HEK293 (cell line): Measurements from ENCODE around the gene SLC25A12.

ENCODE experiments used
- CTCF ChIA-PET: fragments of 350-600 bp; formaldehyde crosslinking; extraction: SDS; loops from one replicate; lab custom pipeline; 2021; ENCODE audit warnings: antibody characterized with exemption; lab: Yijun Ruan, JAX
- POLR2A ChIA-PET: fragments of 300-600 bp; formaldehyde crosslinking; extraction: SDS; loops from one replicate; lab custom pipeline; 2020; ENCODE audit warnings: antibody characterized with exemption, inconsistent platforms; lab: Yijun Ruan, JAX
- H3K27ac ChIP-seq: fragments of 200-500 bp; sonication (Bioruptor generic); 2 replicates; pipeline ENCODE4 v1.5.1; 2014; ENCODE audit warnings: low read depth, low read length, control low read depth, inconsistent platforms; ENCODE audit errors: extremely low read depth
- H3K36me3 ChIP-seq, 2 experiments: fragments of 200-500 bp in 1 of 2; sonication (Bioruptor generic) in 1 of 2; 1 replicate in 1 of 2; 2 replicates in 1 of 2; pipeline ENCODE4 v1.5.1; 2014 to 2017; ENCODE audit warnings: inconsistent platforms in 2 of 2, low read length in 2 of 2; ENCODE audit not compliant: control insufficient read depth in 2 of 2, insufficient read depth in 1 of 2
- H3K4me1 ChIP-seq: fragments of 200-500 bp; sonication (Bioruptor generic); 2 replicates; pipeline ENCODE4 v1.5.1; 2014; ENCODE audit warnings: mild to moderate bottlenecking, low read length, inconsistent platforms; ENCODE audit not compliant: control insufficient read depth, insufficient read depth
- H3K4me3 ChIP-seq: 2 replicates; pipeline ENCODE4 v1.5.1; 2011; ENCODE audit warnings: low read depth, mild to moderate bottlenecking, control low read depth, low read length, moderate library complexity
- H3K9me3 ChIP-seq: fragments of 200-500 bp; sonication (Bioruptor generic); 2 replicates; pipeline ENCODE4 v1.5.1; 2014; ENCODE audit warnings: low read depth, low read length, inconsistent platforms; ENCODE audit not compliant: control insufficient read depth, insufficient read depth
- GLIS2 ChIP-seq: fragments of 450-650 bp; formaldehyde crosslinking; IDR thresholded peaks from 2 replicates; pipeline ENCODE4 v1.5.1; 2016; ENCODE audit warnings: missing biosample characterization, missing genetic modification characterization
- HOXA7 ChIP-seq: sonication (generic); formaldehyde crosslinking; IDR thresholded peaks from 2 replicates; pipeline ENCODE4 v1.8.1; 2022; ENCODE audit warnings: missing genetic modification reagents, borderline replicate concordance
- MEIS1 ChIP-seq: sonication (generic); formaldehyde crosslinking; IDR thresholded peaks from 2 replicates; pipeline ENCODE4 v1.8.1; 2022; ENCODE audit warnings: missing genetic modification reagents, mild to moderate bottlenecking, borderline replicate concordance
- SCRT2 ChIP-seq: fragments of 450-650 bp; formaldehyde crosslinking; IDR thresholded peaks from 2 replicates; pipeline ENCODE4 v1.5.1; 2016; ENCODE audit warnings: missing biosample characterization, missing genetic modification characterization
- SP3 ChIP-seq: fragments of 450-650 bp; formaldehyde crosslinking; IDR thresholded peaks from 2 replicates; pipeline ENCODE4 v1.5.1; 2016; ENCODE audit warnings: missing biosample characterization, missing genetic modification characterization
- WT1 ChIP-seq: fragments of 450-650 bp; formaldehyde crosslinking; IDR thresholded peaks from 2 replicates; pipeline ENCODE4 v1.5.1; 2016; ENCODE audit warnings: missing biosample characterization, missing genetic modification characterization
- ZBTB20 ChIP-seq: fragments of 450-650 bp; formaldehyde crosslinking; IDR thresholded peaks from 2 replicates; pipeline ENCODE4 v1.5.1; 2016; ENCODE audit warnings: missing biosample characterization, missing genetic modification characterization
- ZIC2 ChIP-seq: fragments of 450-650 bp; formaldehyde crosslinking; IDR thresholded peaks from 2 replicates; pipeline ENCODE4 v1.5.1; 2016; ENCODE audit warnings: missing biosample characterization, missing genetic modification characterization
- ZNF146 ChIP-seq: fragments of 450-650 bp; formaldehyde crosslinking; IDR thresholded peaks from 2 replicates; pipeline ENCODE4 v1.5.1; 2016; ENCODE audit warnings: missing biosample characterization, missing genetic modification characterization
- ZNF202 ChIP-seq: fragments of 450-650 bp; formaldehyde crosslinking; IDR thresholded peaks from 2 replicates; pipeline ENCODE4 v1.5.1; 2016; ENCODE audit warnings: missing biosample characterization, missing genetic modification characterization, borderline replicate concordance
- ZNF354C ChIP-seq: fragments of 450-650 bp; formaldehyde crosslinking; IDR thresholded peaks from 2 replicates; pipeline ENCODE4 v1.5.1; 2016; ENCODE audit warnings: missing biosample characterization, missing genetic modification characterization, low read depth, borderline replicate concordance
- ZNF555 ChIP-seq: fragments of 450-650 bp; formaldehyde crosslinking; conservative IDR thresholded peaks from 2 replicates; pipeline ENCODE4 v1.5.1; 2017; ENCODE audit warnings: missing biosample characterization, mild to moderate bottlenecking, missing genetic modification characterization, inconsistent platforms
- ZNF561 ChIP-seq: fragments of 450-650 bp; IDR thresholded peaks from 2 replicates; pipeline ENCODE4 v1.5.1; 2018; ENCODE audit warnings: missing biosample characterization, missing genetic modification characterization, borderline replicate concordance
- ZNF621 ChIP-seq: fragments of 450-650 bp; formaldehyde crosslinking; IDR thresholded peaks from 2 replicates; pipeline ENCODE4 v1.5.1; 2017; ENCODE audit warnings: missing biosample characterization, missing genetic modification characterization
- ZNF624 ChIP-seq: fragments of 450-650 bp; formaldehyde crosslinking; IDR thresholded peaks from 2 replicates; pipeline ENCODE4 v1.5.1; 2017; ENCODE audit warnings: missing biosample characterization, missing genetic modification characterization
- ZNF785 ChIP-seq: fragments of 450-650 bp; formaldehyde crosslinking; IDR thresholded peaks from 2 replicates; pipeline ENCODE4 v1.5.1; 2016; ENCODE audit warnings: missing biosample characterization, missing genetic modification characterization
- ZNF843 ChIP-seq: fragments of 450-650 bp; formaldehyde crosslinking; IDR thresholded peaks from 2 replicates; pipeline ENCODE4 v1.5.1; 2016; ENCODE audit warnings: missing biosample characterization, missing genetic modification characterization
- TF ChIP-seq, protein P1 (sequence below): fragments of 450-650 bp; formaldehyde crosslinking; IDR thresholded peaks from 2 replicates; pipeline ENCODE4 v1.5.1; 2016; ENCODE audit warnings: missing biosample characterization, missing genetic modification characterization
- TF ChIP-seq, protein P2 (sequence below): fragments of 450-650 bp; formaldehyde crosslinking; optimal IDR thresholded peaks from 2 replicates; pipeline ENCODE3; 2016; ENCODE audit warnings: missing biosample characterization, mild to moderate bottlenecking, missing genetic modification characterization
- TF ChIP-seq, protein P3 (sequence below): fragments of 450-650 bp; formaldehyde crosslinking; IDR thresholded peaks from 2 replicates; pipeline ENCODE4 v1.5.0; 2017; ENCODE audit warnings: missing biosample characterization, missing genetic modification characterization, borderline replicate concordance
- TF ChIP-seq, protein P4 (sequence below): fragments of 450-650 bp; formaldehyde crosslinking; IDR thresholded peaks from 2 replicates; pipeline ENCODE4 v1.5.1; 2016; ENCODE audit warnings: missing biosample characterization, missing genetic modification characterization

The SLC25A12 gene

DNA sequence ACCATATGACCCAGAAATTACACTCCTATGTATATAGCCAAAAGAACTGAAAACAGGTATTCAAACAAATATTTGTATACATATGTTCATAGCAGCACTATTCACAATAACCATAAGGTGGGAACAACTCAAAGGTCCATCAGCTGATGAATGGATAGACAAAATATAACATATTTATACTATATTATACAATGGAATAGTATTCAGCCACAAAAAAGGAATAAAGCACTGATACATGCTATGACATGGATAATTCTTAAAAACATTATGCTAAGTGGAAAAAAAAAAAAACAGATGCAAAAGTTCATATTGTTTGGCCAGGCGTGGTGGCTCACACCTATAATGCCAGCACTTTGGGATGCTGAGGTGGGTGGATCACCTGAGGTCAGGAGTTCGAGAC lies 52.0 kb downstream of the SLC25A12 start (continued):
- TF ChIP-seq ZNF146 (tag by site-specific recombination): peak; percentile 38
- TF ChIP-seq ZNF843: no peak
- no peak for TF ChIP-seq MEIS1 (CRISPR knock-in tag)
- TF ChIP-seq ZNF561 (tag by site-specific recombination): no peak
- TF ChIP-seq WT1 (tag by site-specific recombination): no peak
- no peak for TF ChIP-seq HOXA7 (CRISPR knock-in tag)

DNA sequence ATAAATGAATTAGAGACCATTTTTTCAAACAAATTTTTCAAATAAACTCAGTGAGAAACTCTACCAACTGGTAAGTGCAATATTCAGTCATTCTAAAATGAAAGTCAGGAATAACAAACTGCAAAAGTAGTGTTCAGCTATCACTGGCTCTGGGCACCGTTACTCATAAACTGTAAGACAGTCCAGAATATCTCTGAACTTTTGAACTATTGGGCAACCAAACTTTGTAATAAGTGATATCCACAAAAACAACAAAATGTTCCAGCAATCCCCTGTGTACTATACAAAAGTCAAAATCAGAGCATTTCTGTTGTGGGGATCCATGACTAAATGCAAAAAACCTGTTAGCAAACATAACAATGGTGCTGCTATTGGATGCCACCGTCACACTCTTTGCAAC lies 56.3 kb downstream of the SLC25A12 start:
- H3K9me3 ChIP-seq: no peaks in the 10 kb centered on the region
- TF ChIP-seq ZNF202 (tag by site-specific recombination): no peak
- TF ChIP-seq, protein P1, sequence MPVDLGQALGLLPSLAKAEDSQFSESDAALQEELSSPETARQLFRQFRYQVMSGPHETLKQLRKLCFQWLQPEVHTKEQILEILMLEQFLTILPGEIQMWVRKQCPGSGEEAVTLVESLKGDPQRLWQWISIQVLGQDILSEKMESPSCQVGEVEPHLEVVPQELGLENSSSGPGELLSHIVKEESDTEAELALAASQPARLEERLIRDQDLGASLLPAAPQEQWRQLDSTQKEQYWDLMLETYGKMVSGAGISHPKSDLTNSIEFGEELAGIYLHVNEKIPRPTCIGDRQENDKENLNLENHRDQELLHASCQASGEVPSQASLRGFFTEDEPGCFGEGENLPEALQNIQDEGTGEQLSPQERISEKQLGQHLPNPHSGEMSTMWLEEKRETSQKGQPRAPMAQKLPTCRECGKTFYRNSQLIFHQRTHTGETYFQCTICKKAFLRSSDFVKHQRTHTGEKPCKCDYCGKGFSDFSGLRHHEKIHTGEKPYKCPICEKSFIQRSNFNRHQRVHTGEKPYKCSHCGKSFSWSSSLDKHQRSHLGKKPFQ: no peak
- TF ChIP-seq ZNF354C (tag by site-specific recombination): no peak
- no peak for TF ChIP-seq ZNF555 (tag by site-specific recombination)
- no peak for TF ChIP-seq ZIC2 (tag by site-specific recombination)
- no peak for TF ChIP-seq GLIS2 (tag by site-specific recombination)
- TF ChIP-seq, protein P2, sequence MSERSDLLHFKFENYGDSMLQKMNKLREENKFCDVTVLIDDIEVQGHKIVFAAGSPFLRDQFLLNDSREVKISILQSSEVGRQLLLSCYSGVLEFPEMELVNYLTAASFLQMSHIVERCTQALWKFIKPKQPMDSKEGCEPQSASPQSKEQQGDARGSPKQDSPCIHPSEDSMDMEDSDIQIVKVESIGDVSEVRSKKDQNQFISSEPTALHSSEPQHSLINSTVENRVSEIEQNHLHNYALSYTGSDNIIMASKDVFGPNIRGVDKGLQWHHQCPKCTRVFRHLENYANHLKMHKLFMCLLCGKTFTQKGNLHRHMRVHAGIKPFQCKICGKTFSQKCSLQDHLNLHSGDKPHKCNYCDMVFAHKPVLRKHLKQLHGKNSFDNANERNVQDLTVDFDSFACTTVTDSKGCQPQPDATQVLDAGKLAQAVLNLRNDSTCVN (tag by site-specific recombination): no peak
- TF ChIP-seq, protein P3, sequence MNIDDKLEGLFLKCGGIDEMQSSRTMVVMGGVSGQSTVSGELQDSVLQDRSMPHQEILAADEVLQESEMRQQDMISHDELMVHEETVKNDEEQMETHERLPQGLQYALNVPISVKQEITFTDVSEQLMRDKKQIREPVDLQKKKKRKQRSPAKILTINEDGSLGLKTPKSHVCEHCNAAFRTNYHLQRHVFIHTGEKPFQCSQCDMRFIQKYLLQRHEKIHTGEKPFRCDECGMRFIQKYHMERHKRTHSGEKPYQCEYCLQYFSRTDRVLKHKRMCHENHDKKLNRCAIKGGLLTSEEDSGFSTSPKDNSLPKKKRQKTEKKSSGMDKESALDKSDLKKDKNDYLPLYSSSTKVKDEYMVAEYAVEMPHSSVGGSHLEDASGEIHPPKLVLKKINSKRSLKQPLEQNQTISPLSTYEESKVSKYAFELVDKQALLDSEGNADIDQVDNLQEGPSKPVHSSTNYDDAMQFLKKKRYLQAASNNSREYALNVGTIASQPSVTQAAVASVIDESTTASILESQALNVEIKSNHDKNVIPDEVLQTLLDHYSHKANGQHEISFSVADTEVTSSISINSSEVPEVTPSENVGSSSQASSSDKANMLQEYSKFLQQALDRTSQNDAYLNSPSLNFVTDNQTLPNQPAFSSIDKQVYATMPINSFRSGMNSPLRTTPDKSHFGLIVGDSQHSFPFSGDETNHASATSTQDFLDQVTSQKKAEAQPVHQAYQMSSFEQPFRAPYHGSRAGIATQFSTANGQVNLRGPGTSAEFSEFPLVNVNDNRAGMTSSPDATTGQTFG: no peak
- TF ChIP-seq, protein P4, sequence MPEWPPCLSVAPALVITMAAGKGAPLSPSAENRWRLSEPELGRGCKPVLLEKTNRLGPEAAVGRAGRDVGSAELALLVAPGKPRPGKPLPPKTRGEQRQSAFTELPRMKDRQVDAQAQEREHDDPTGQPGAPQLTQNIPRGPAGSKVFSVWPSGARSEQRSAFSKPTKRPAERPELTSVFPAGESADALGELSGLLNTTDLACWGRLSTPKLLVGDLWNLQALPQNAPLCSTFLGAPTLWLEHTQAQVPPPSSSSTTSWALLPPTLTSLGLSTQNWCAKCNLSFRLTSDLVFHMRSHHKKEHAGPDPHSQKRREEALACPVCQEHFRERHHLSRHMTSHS (tag by site-specific recombination): no peak
- TF ChIP-seq ZNF621 (tag by site-specific recombination): no peak
- TF ChIP-seq ZNF624 (tag by site-specific recombination): no peak
- no peak for TF ChIP-seq ZBTB20 (tag by site-specific recombination)
- TF ChIP-seq SCRT2 (tag by site-specific recombination): no peak
- TF ChIP-seq ZNF785 (tag by site-specific recombination): no peak
- TF ChIP-seq ZNF561 (tag by site-specific recombination): no peak
- TF ChIP-seq SP3 (tag by site-specific recombination): no peak
- H3K4me3 ChIP-seq: no peak overlapping the region
- H3K36me3 ChIP-seq: peaks cover 34 to 58% of the 10 kb centered on the region in 2 experiments
- no peak overlapping the region for H3K27ac ChIP-seq
- ChIA-PET POLR2A (no interaction called here), CTCF (no interaction called here)
- H3K4me1 ChIP-seq: no peaks in the 10 kb centered on the region
